SK-N-SH (cell line): Measurements from ENCODE around the gene NADSYN1. TPM values are rescaled to one million over a fixed set of nuclear protein-coding genes. Genes with fewer than 3 reads are reported as not detected.

Experiments
- CTCF ChIA-PET: fragments of 300-600, 350-600 bp; formaldehyde crosslinking; extraction: SDS; loops from one replicate; lab custom pipeline; 2021; lab: Yijun Ruan, JAX
- POLR2A ChIA-PET: fragments of 350-600 bp; sonication (Branson Sonifier 250); formaldehyde crosslinking; extraction: SDS; loops from one replicate; lab custom pipeline; 2020; ENCODE audit warnings: antibody characterized with exemption, inconsistent platforms; lab: Yijun Ruan, JAX
- DNase-seq: peaks from one replicate; pipeline ENCODE4 v3.0.0; 2012
- H2AFZ ChIP-seq: fragments of 200-600 bp; sonication (generic); 2 replicates; pipeline ENCODE4 v1.8.1; 2016; ENCODE audit warnings: antibody characterized with exemption, mild to moderate bottlenecking, low read depth
- H3F3A ChIP-seq: fragments of 200-600 bp; sonication (generic); replicated peaks from 2 replicates; pipeline ENCODE3; 2016; ENCODE audit warnings: antibody characterized with exemption, mild to moderate bottlenecking; ENCODE audit not compliant: insufficient read depth
- H3K27ac ChIP-seq, 2 experiments: fragments of 200-500 bp in 1 of 2; fragments of 200-600 bp in 1 of 2; sonication (Bioruptor generic) in 1 of 2; sonication (generic), shearing (Covaris generic) in 1 of 2; 2 replicates each; pipeline versions ENCODE4 v1.5.1 to v1.6.1; 2014 to 2016; ENCODE audit warnings: low read depth in 2 of 2, inconsistent platforms in 1 of 2, low read length in 1 of 2, mild to moderate bottlenecking in 1 of 2, mixed read lengths in 1 of 2
- H3K27me3 ChIP-seq: fragments of 200-600 bp; sonication (generic), shearing (Covaris generic); 2 replicates; pipeline ENCODE4 v1.6.1; 2016; ENCODE audit warnings: mixed run types; ENCODE audit not compliant: insufficient read depth
- H3K36me3 ChIP-seq, 2 experiments: fragments of 200-500 bp in 1 of 2; fragments of 200-600 bp in 1 of 2; sonication (Bioruptor generic) in 1 of 2; sonication (generic) in 1 of 2; replicated peaks in 1 of 2; 2 replicates each; pipeline versions ENCODE3 to v1.5.1; 2014 to 2016; ENCODE audit warnings: low read length in 1 of 2, mild to moderate bottlenecking in 1 of 2; ENCODE audit not compliant: insufficient read depth in 2 of 2, control insufficient read depth in 1 of 2
- H3K4me1 ChIP-seq, 2 experiments: fragments of 200-500 bp in 1 of 2; fragments of 200-600 bp in 1 of 2; sonication (Bioruptor generic) in 1 of 2; sonication (generic), shearing (Covaris generic) in 1 of 2; 2 replicates each; pipeline versions ENCODE4 v1.5.1 to v1.6.1; 2014 to 2016; ENCODE audit warnings: low read depth in 1 of 2, low read length in 1 of 2, mixed run types in 1 of 2; ENCODE audit not compliant: insufficient read depth in 2 of 2, control insufficient read depth in 1 of 2
- H3K4me2 ChIP-seq: fragments of 200-600 bp; sonication (generic), shearing (Covaris generic); 2 replicates; pipeline ENCODE4 v1.6.1; 2017; ENCODE audit warnings: mixed run types
- H3K4me3 ChIP-seq, 2 experiments: fragments of 200-500 bp in 1 of 2; fragments of 200-600 bp in 1 of 2; sonication (Bioruptor generic) in 1 of 2; sonication (generic), shearing (Covaris generic) in 1 of 2; 2 replicates each; pipeline versions ENCODE4 v1.5.1 to v1.8.1; 2014 to 2016; ENCODE audit warnings: low read depth in 2 of 2, inconsistent platforms in 1 of 2, low read length in 1 of 2, mild to moderate bottlenecking in 1 of 2, mixed read lengths in 1 of 2, moderate library complexity in 1 of 2
- H3K79me2 ChIP-seq: fragments of 200-600 bp; sonication (generic); 2 replicates; pipeline ENCODE4 v1.8.1; 2017; ENCODE audit warnings: mild to moderate bottlenecking; ENCODE audit not compliant: insufficient read depth
- H3K9ac ChIP-seq: fragments of 200-600 bp; sonication (generic); 2 replicates; pipeline ENCODE4 v1.6.1; 2017; ENCODE audit warnings: mixed run types
- H3K9me2 ChIP-seq: fragments of 200-600 bp; sonication (generic); 2 replicates; pipeline ENCODE4 v1.6.1; 2017; ENCODE audit warnings: mixed run types
- H3K9me3 ChIP-seq: fragments of 200-600 bp; sonication (generic); 2 replicates; pipeline ENCODE4 v1.6.1; 2017; ENCODE audit warnings: mixed run types, mild to moderate bottlenecking, moderate library complexity
- H4K20me1 ChIP-seq: fragments of 200-600 bp; sonication (generic); 2 replicates; pipeline ENCODE4 v1.6.1; 2017; ENCODE audit warnings: mild to moderate bottlenecking, mixed run types; ENCODE audit not compliant: insufficient read depth
- EP300 ChIP-seq, 2 experiments: IDR thresholded peaks; 2 replicates each; pipeline versions ENCODE4 v1.4.0 to v1.6.1; 2012; ENCODE audit warnings: borderline replicate concordance in 1 of 2, low read depth in 1 of 2, low read length in 1 of 2
- EZH2phosphoT487 ChIP-seq: fragments of 200-600 bp; sonication (generic); IDR thresholded peaks from 2 replicates; pipeline ENCODE4 v1.6.1; 2017; ENCODE audit warnings: low read depth, mixed run types, mild to moderate bottlenecking, antibody characterized with exemption, moderate library complexity, borderline replicate concordance
- GABPA ChIP-seq: IDR thresholded peaks from 2 replicates; pipeline ENCODE4 v1.4.0; 2012; ENCODE audit warnings: low read depth, mild to moderate bottlenecking
- GATA2 ChIP-seq: sonication (generic); formaldehyde crosslinking; IDR thresholded peaks from 2 replicates; pipeline ENCODE4 v1.5.0; 2020; ENCODE audit warnings: mild to moderate bottlenecking, missing genetic modification reagents
- MAX ChIP-seq: IDR thresholded peaks from 2 replicates; pipeline ENCODE4 v1.4.0; 2012; ENCODE audit warnings: low read depth
- MXI1 ChIP-seq: IDR thresholded peaks from 2 replicates; pipeline ENCODE4 v1.6.1; 2012; ENCODE audit warnings: mild to moderate bottlenecking, low read depth, low read length, improper control_type of control experiment
- NFIC ChIP-seq: IDR thresholded peaks from 2 replicates; pipeline ENCODE4 v1.4.0; 2012; ENCODE audit warnings: borderline replicate concordance
- PBX3 ChIP-seq: IDR thresholded peaks from 2 replicates; pipeline ENCODE4; 2012
- POLR2AphosphoS5 ChIP-seq: IDR thresholded peaks from 2 replicates; pipeline ENCODE4 v1.6.1; 2012; ENCODE audit warnings: low read depth, low read length
- RAD21 ChIP-seq: IDR thresholded peaks from 2 replicates; pipeline ENCODE4 v1.6.1; 2012; ENCODE audit warnings: mild to moderate bottlenecking, low read length
- RCOR1 ChIP-seq: fragments of 150-350 bp; IDR thresholded peaks from 2 replicates; pipeline ENCODE4 v1.6.1; 2017; ENCODE audit warnings: antibody characterized with exemption, low read length
- RFX5 ChIP-seq: IDR thresholded peaks from 2 replicates; pipeline ENCODE4 v1.6.1; 2012; ENCODE audit warnings: mild to moderate bottlenecking, improper control_type of control experiment, low read length
- RXRA ChIP-seq: IDR thresholded peaks from 2 replicates; pipeline ENCODE4 v1.4.0; 2012; ENCODE audit warnings: low read depth, mild to moderate bottlenecking, borderline replicate concordance
- SIN3A ChIP-seq: IDR thresholded peaks from 2 replicates; pipeline ENCODE4 v1.6.1; 2012; ENCODE audit warnings: low read depth, mild to moderate bottlenecking, low read length, moderate library complexity, borderline replicate concordance
- SMC3 ChIP-seq: IDR thresholded peaks from 2 replicates; pipeline ENCODE4 v1.6.1; 2012; ENCODE audit warnings: low read depth, low read length, improper control_type of control experiment
- TCF12 ChIP-seq: IDR thresholded peaks from 2 replicates; pipeline ENCODE4 v1.4.0; 2012
- USF2 ChIP-seq: fragments of 150-350 bp; IDR thresholded peaks from 2 replicates; pipeline ENCODE4 v1.6.1; 2017; ENCODE audit warnings: antibody characterized with exemption, low read length, low read depth, borderline replicate concordance
- YY1 ChIP-seq: IDR thresholded peaks from 2 replicates; pipeline ENCODE4 v1.4.0; 2012; ENCODE audit warnings: low read depth, mild to moderate bottlenecking
- WGBS: methylation state at CpG from one replicate; pipeline ENCODE4 v1.1.6; 2017; ENCODE audit warnings: low lambda C conversion rate; 5-methylcytosine and 5-hydroxymethylcytosine counted together
- polyA plus RNA-seq, 3 experiments: library from polyadenylated mRNA; depleted of rRNA; stranded (reverse); fragments of >200 nt; gene quantifications; 2 replicates each; pipeline ENCODE4 v1.2.3, GENCODE V29; 2012

Gene NADSYN1
- polyA plus RNA-seq, 1 of the 3 experiments (the other 2 are of a cell fraction): 62.5 TPM

GRCh38 chr11:71433648-71434450 is 19.2 kb upstream of the NADSYN1 start:
- no peaks in the 10 kb centered on the region for H4K20me1 ChIP-seq
- H3K79me2 ChIP-seq: no peaks in the 10 kb centered on the region
- no peak overlapping the region for H3K27ac ChIP-seq
- no peaks in the 10 kb centered on the region; a peak in 1 of 4 replicates for H3K4me1 ChIP-seq
- peaks cover 0 to 10% of the 10 kb centered on the region in 2 experiments for H3K36me3 ChIP-seq
- no peaks in the 10 kb centered on the region for H3F3A ChIP-seq
- TF ChIP-seq USF2 (no peak), MXI1 (no peak), POLR2AphosphoS5 (no peak), SMC3 (no peak), GABPA (no peak), PBX3 (no peak), RCOR1 (no peak), EZH2phosphoT487 (no peak), GATA2 (no peak), NFIC (no peak), RFX5 (no peak), RAD21 (no peak), YY1 (no peak), MAX (no peak), RXRA (no peak), TCF12 (no peak), SIN3A (no peak), EP300 (IDR thresholded peaks at IDR 0.05; ENCODE audit: borderline replicate concordance in 1 of 2, low read depth in 1 of 2, low read length in 1 of 2) (no peak)
- TF ChIP-seq, all 33 proteins: peak for 0
- no peaks in the 10 kb centered on the region for H3K9me3 ChIP-seq
- H3K4me2 ChIP-seq: no peak overlapping the region
- no peaks in the 10 kb centered on the region for H3K27me3 ChIP-seq
- no peak overlapping the region for H3K9ac ChIP-seq
- H2AFZ ChIP-seq: no peak overlapping the region
- 83% methylated on average over 17 of the region's 19 CpGs for WGBS
- POLR2A ChIA-PET: no interaction called here
- no peaks in the 10 kb centered on the region for H3K9me2 ChIP-seq
- DNase-seq: no peak
- H3K4me3 ChIP-seq: no peak overlapping the region
- CTCF ChIA-PET: no interaction called here
